K562 treated with DMSO at 1 percent for 48 hours (cell line): ENCODE measurements around the gene ISG20L2. TPM values are rescaled to one million over a fixed set of nuclear protein-coding genes. Genes with fewer than 3 reads are reported as not detected.

Source experiments
- total RNA-seq: library from RNA; unstranded; fragments of 300-600 nt; gene quantifications from 2 replicates; pipeline ENCODE4 v1.2.3, GENCODE V29; 2022; ENCODE audit warnings: low replicate concordance; ENCODE audit errors: extremely low read depth

ISG20L2 gene
- not detected in 2 replicates for total RNA-seq

GRCh38 chr1:156728599-156729462, at the start of gene ISG20L2:
TSS of gene ISG20L2 (minus strand) at chr1:156728766. CDS start at chr1:156727652, 1,114 bp downstream.

GRCh38 chr1:156767101-156767878, 38.7 kb upstream of the ISG20L2 start, which contains the start of gene PRCC:
TSS of gene PRCC (plus strand) at chr1:156767535. CDS start at chr1:156767772, 237 bp downstream.

GRCh38 chr1:156751451-156751756, 22.8 kb upstream of the ISG20L2 start, which contains the start of gene HDGF:
TSS of gene HDGF (minus strand) at chr1:156751675. CDS start at chr1:156751429, 246 bp downstream.

GRCh38 chr1:156740741-156741480, 12.3 kb upstream of the ISG20L2 start, which contains the start of gene MRPL24:
TSS of gene MRPL24 (minus strand) at chr1:156741088. CDS start at chr1:156738704, 2,384 bp downstream.

GRCh38 chr1:156727926-156728598, 504 bp downstream of the ISG20L2 start, which contains the start of gene METTL25B:
TSS of gene METTL25B (plus strand) at chr1:156728469. CDS start at chr1:156729105, 636 bp downstream.

GRCh38 chr1:156705321-156705917, 23.1 kb downstream of the ISG20L2 start, which contains the start of gene CRABP2:
TSS of gene CRABP2 (minus strand) at chr1:156705583. CDS start at chr1:156705446, 137 bp downstream.

GRCh38 chr1:156676820-156677615, 51.5 kb downstream of the ISG20L2 start, which contains the start of gene NES:
TSS of gene NES (minus strand) at chr1:156677407. CDS start at chr1:156677264, 143 bp downstream.

Other genes with a start within 250 kb of the ISG20L2 start
- not detected in 2 replicates for gene MEF2D, start 228.0 kb downstream of the ISG20L2 start, total RNA-seq
- not detected in 2 replicates for gene IQGAP3, start 156.2 kb downstream of the ISG20L2 start, total RNA-seq
- not detected in 2 replicates for gene TTC24, start 149.0 kb downstream of the ISG20L2 start, total RNA-seq
- not detected in 2 replicates for gene NAXE, start 137.0 kb downstream of the ISG20L2 start, total RNA-seq
- not detected in 2 replicates for gene GPATCH4, start 127.3 kb downstream of the ISG20L2 start, total RNA-seq
- gene HAPLN2, start 109.4 kb downstream of the ISG20L2 start, total RNA-seq: not detected in 2 replicates
- gene BCAN, start 86.6 kb downstream of the ISG20L2 start, total RNA-seq: not detected in 2 replicates
- not detected in 2 replicates for gene NES, start 51.4 kb downstream of the ISG20L2 start, total RNA-seq
- gene CRABP2, start 23.2 kb downstream of the ISG20L2 start, total RNA-seq: not detected in 2 replicates
- not detected in 2 replicates for gene METTL25B, start 297 bp downstream of the ISG20L2 start, total RNA-seq
- not detected in 2 replicates for gene MRPL24, start 12.3 kb upstream of the ISG20L2 start, total RNA-seq
- gene HDGF, start 22.9 kb upstream of the ISG20L2 start, total RNA-seq: not detected in 2 replicates
- gene PRCC, start 38.8 kb upstream of the ISG20L2 start, total RNA-seq: not detected in 2 replicates
- not detected in 2 replicates for gene SH2D2A, start 88.1 kb upstream of the ISG20L2 start, total RNA-seq
- not detected in 2 replicates for gene INSRR, start 130.4 kb upstream of the ISG20L2 start, total RNA-seq
- not detected in 2 replicates for gene NTRK1, start 132.1 kb upstream of the ISG20L2 start, total RNA-seq
- gene PEAR1, start 165.0 kb upstream of the ISG20L2 start, total RNA-seq: not detected in 2 replicates
- gene LRRC71, start 191.9 kb upstream of the ISG20L2 start, total RNA-seq: not detected in 2 replicates